Measurements from ENCODE around the gene CABS1.

- TF ChIP-seq CTCF (conservative IDR thresholded peaks at IDR 0.05; ENCODE audit: low read length) (no peak), EZH2phosphoT487 (IDR thresholded peaks at IDR 0.05; ENCODE audit: borderline replicate concordance) (no peak)
These were observed 21.0 kb upstream of the CABS1 start for GRCh38 chr4:70313736-70314135.
